GM12878 (cell line): ENCODE data around the gene USP17L24.
"Not testable (repeated sequence)": the region's sequence is repeated elsewhere in the genome, so short reads cannot be mapped to it uniquely, and the experiment has no call there.

Experiments
- BACH1 ChIP-seq: fragments of 450-650 bp; IDR thresholded peaks from 2 replicates; pipeline ENCODE4 v1.6.1; 2017; ENCODE audit warnings: mild to moderate bottlenecking, borderline replicate concordance
- POLR2A ChIP-seq: IDR thresholded peaks from 2 replicates; pipeline ENCODE4 v1.6.1; 2011; ENCODE audit warnings: low read depth, mild to moderate bottlenecking, low read length
- STAT1 ChIP-seq: fragments of 450-650 bp; conservative IDR thresholded peaks from 2 replicates; pipeline ENCODE4 v1.6.1; 2014; ENCODE audit warnings: antibody characterized with exemption, mild to moderate bottlenecking

- TF ChIP-seq STAT1, BACH1, POLR2A: not testable (repeated sequence)
These were observed 18.9 kb downstream of the USP17L24 start, which contains the start of gene USP17L27 for GRCh38 chr4:9343848-9344247.
